ENCODE data around the gene MRTFA.

MRTFA gene

GRCh38 chr22:40415531-40416266, 220.8 kb downstream of the MRTFA start:
- no peak overlapping the region for H3K4me3 ChIP-seq (ENCODE audit: low read depth in 1 of 2, low read length in 1 of 2)
- peaks cover 99% of the 10 kb centered on the region for H3K36me3 ChIP-seq
- H3K4me1 ChIP-seq (ENCODE audit: control insufficient read depth in 1 of 2, insufficient read depth in 1 of 2, low read depth in 1 of 2, low read length in 1 of 2): peaks cover 23 to 29% of the 10 kb centered on the region in 2 experiments
- H3K9me3 ChIP-seq: no peaks in the 10 kb centered on the region
- H3K27ac ChIP-seq: peak overlapping the region; percentile 85
- H3K27me3 ChIP-seq: no peaks in the 10 kb centered on the region
- no peak for TF ChIP-seq CTCF (IDR thresholded peaks at IDR 0.05)

GRCh38 chr22:40414838-40415505, 221.5 kb downstream of the MRTFA start:
- peaks cover 23 to 29% of the 10 kb centered on the region in 2 experiments for H3K4me1 ChIP-seq (ENCODE audit: control insufficient read depth in 1 of 2, insufficient read depth in 1 of 2, low read depth in 1 of 2, low read length in 1 of 2)

GRCh38 chr22:40414311-40414710, 222.2 kb downstream of the MRTFA start:
- Histone ChIP-seq H3K4me3 (ENCODE audit: low read depth in 1 of 2, low read length in 1 of 2) (no peak overlapping the region), H3K9me3 (no peaks in the 10 kb centered on the region), H3K27ac (peak overlapping the region; percentile 85), H3K4me1 (ENCODE audit: control insufficient read depth in 1 of 2, insufficient read depth in 1 of 2, low read depth in 1 of 2, low read length in 1 of 2) (peaks cover 23 to 29% of the 10 kb centered on the region in 2 experiments), H3K27me3 (no peaks in the 10 kb centered on the region), H3K36me3 (peaks cover 99% of the 10 kb centered on the region)
- TF ChIP-seq CTCF (IDR thresholded peaks at IDR 0.05): no peak

More at GRCh38 chr22:40414838-40415505, 221.5 kb downstream of the MRTFA start:
- TF ChIP-seq CTCF (IDR thresholded peaks at IDR 0.05): no peak
- Histone ChIP-seq H3K27me3 (no peaks in the 10 kb centered on the region), H3K9me3 (no peaks in the 10 kb centered on the region), H3K36me3 (peaks cover 99% of the 10 kb centered on the region), H3K4me3 (ENCODE audit: low read depth in 1 of 2, low read length in 1 of 2) (no peak overlapping the region), H3K27ac (peak overlapping the region; percentile 85)

GRCh38 chr22:40413873-40414272, 222.6 kb downstream of the MRTFA start:
- no peaks in the 10 kb centered on the region for H3K27me3 ChIP-seq

GRCh38 chr22:40412441-40412840, 224.1 kb downstream of the MRTFA start:
- peaks cover 23 to 29% of the 10 kb centered on the region in 2 experiments for H3K4me1 ChIP-seq (ENCODE audit: control insufficient read depth in 1 of 2, insufficient read depth in 1 of 2, low read depth in 1 of 2, low read length in 1 of 2)
- H3K27ac ChIP-seq: peak overlapping the region; percentile 85
- no peak overlapping the region for H3K4me3 ChIP-seq (ENCODE audit: low read depth in 1 of 2, low read length in 1 of 2)
- no peaks in the 10 kb centered on the region for H3K27me3 ChIP-seq
- no peaks in the 10 kb centered on the region for H3K9me3 ChIP-seq
- TF ChIP-seq CTCF (IDR thresholded peaks at IDR 0.05): no peak
- H3K36me3 ChIP-seq: peaks cover 99% of the 10 kb centered on the region

More at GRCh38 chr22:40413873-40414272, 222.6 kb downstream of the MRTFA start:
- Histone ChIP-seq H3K4me3 (ENCODE audit: low read depth in 1 of 2, low read length in 1 of 2) (no peak overlapping the region), H3K27ac (peak overlapping the region; percentile 85), H3K4me1 (ENCODE audit: control insufficient read depth in 1 of 2, insufficient read depth in 1 of 2, low read depth in 1 of 2, low read length in 1 of 2) (peaks cover 23 to 29% of the 10 kb centered on the region in 2 experiments), H3K9me3 (no peaks in the 10 kb centered on the region), H3K36me3 (peaks cover 99% of the 10 kb centered on the region)
- no peak for TF ChIP-seq CTCF (IDR thresholded peaks at IDR 0.05)
